Parathyroid adenoma (tissue), 2 donors: ENCODE data around the gene FBLN2.

Source experiments
- H2AFZ ChIP-seq: fragments of 300-600 bp; sonication (generic); one replicate; pipeline ENCODE4 v1.7.0; 2017; ENCODE audit warnings: antibody characterized with exemption, mild to moderate bottlenecking
- H3K27ac ChIP-seq: fragments of 300-600 bp; sonication (generic); one replicate; pipeline ENCODE4 v1.7.0; 2017
- H3K27me3 ChIP-seq: fragments of 300-600 bp; sonication (generic); one replicate; pipeline ENCODE4 v1.7.0; 2017; ENCODE audit warnings: low read length; ENCODE audit not compliant: control insufficient read depth, insufficient read depth
- H3K36me3 ChIP-seq: fragments of 300-600 bp; sonication (generic); one replicate; pipeline ENCODE4 v1.7.0; 2017; ENCODE audit warnings: low read length; ENCODE audit not compliant: control insufficient read depth, insufficient read depth
- H3K4me1 ChIP-seq: fragments of 300-600 bp; sonication (generic); one replicate; pipeline ENCODE4 v1.7.0; 2017; ENCODE audit warnings: control low read depth
- H3K4me2 ChIP-seq: fragments of 300-600 bp; sonication (generic); one replicate; pipeline ENCODE4 v1.7.0; 2017; ENCODE audit warnings: low read length
- H3K4me3 ChIP-seq: fragments of 300-600 bp; sonication (generic); one replicate; pipeline ENCODE4 v1.7.0; 2017; ENCODE audit warnings: low read depth, low read length
- H3K79me2 ChIP-seq: fragments of 300-600 bp; sonication (generic); one replicate; pipeline ENCODE4 v1.7.0; 2017; ENCODE audit warnings: control low read depth
- H3K9ac ChIP-seq: fragments of 300-600 bp; sonication (generic); one replicate; pipeline ENCODE4 v1.7.0; 2017; ENCODE audit warnings: mild to moderate bottlenecking
- H3K9me3 ChIP-seq: fragments of 300-600 bp; sonication (generic); one replicate; pipeline ENCODE4 v1.7.0; 2017; ENCODE audit warnings: low read length; ENCODE audit not compliant: control insufficient read depth
- TF ChIP-seq, protein P1 (sequence below): fragments of 300-600 bp; sonication (generic); IDR thresholded peaks from one replicate; pipeline ENCODE4 v1.7.0; 2017; ENCODE audit warnings: antibody characterized with exemption, mild to moderate bottlenecking
- donor health status: primary hyperparathyroidism.

FBLN2 gene

DNA sequence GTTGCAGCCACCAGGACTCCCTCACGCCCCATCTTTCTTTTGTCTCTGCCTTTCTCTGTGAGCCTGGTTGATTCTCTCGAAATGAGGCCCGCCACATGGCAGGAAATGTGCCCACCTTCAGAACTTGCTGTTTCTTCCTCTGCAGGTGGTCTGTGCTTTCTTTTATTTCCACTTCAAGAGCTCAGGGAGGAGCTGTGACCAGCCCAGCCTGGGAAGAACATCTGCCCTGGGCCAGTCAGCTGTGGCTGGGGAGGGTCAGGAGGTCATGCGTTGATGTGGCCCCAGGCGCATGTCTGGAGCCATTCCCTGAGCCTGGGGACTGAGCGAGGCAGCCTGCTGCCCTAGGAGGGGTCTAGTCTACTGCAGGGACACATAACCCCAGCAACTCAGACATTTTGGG, 8.0 kb downstream of the FBLN2 start:
- TF ChIP-seq, protein P1, sequence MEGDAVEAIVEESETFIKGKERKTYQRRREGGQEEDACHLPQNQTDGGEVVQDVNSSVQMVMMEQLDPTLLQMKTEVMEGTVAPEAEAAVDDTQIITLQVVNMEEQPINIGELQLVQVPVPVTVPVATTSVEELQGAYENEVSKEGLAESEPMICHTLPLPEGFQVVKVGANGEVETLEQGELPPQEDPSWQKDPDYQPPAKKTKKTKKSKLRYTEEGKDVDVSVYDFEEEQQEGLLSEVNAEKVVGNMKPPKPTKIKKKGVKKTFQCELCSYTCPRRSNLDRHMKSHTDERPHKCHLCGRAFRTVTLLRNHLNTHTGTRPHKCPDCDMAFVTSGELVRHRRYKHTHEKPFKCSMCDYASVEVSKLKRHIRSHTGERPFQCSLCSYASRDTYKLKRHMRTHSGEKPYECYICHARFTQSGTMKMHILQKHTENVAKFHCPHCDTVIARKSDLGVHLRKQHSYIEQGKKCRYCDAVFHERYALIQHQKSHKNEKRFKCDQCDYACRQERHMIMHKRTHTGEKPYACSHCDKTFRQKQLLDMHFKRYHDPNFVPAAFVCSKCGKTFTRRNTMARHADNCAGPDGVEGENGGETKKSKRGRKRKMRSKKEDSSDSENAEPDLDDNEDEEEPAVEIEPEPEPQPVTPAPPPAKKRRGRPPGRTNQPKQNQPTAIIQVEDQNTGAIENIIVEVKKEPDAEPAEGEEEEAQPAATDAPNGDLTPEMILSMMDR: no peak
- H3K36me3 ChIP-seq: no peaks in the 10 kb centered on the region
- no peak overlapping the region for H3K4me3 ChIP-seq
- no peaks in the 10 kb centered on the region for H3K27me3 ChIP-seq
- no peak overlapping the region for H3K4me2 ChIP-seq
- H2AFZ ChIP-seq: no peak overlapping the region
- no peak overlapping the region for H3K27ac ChIP-seq
- no peaks in the 10 kb centered on the region for H3K9me3 ChIP-seq
- no peak overlapping the region for H3K9ac ChIP-seq
- H3K79me2 ChIP-seq: no peaks in the 10 kb centered on the region
- no peaks in the 10 kb centered on the region for H3K4me1 ChIP-seq

DNA sequence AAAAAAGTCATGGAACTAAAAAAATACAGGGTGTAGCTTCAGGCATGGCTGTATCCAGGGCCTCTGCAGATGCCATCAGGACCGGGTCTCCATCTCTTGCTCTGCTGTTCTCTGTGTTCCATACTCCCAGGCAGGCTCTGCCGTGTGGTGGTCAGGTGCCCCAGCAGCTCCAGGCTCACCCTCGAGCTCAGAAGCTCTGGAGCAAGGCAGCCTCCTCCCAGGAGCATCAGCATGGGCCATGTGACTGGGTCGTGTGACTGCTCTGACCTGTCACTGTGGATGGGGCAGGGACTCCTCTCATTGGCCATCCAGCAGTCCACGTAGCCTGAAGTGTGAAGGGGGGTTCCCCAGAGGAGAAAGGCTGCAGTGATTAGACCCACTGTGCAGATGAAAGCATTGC, 8.5 kb downstream of the FBLN2 start:
- H3K27me3 ChIP-seq: no peaks in the 10 kb centered on the region
- H2AFZ ChIP-seq: no peak overlapping the region
- H3K27ac ChIP-seq: no peak overlapping the region
- H3K36me3 ChIP-seq: no peaks in the 10 kb centered on the region
- no peaks in the 10 kb centered on the region for H3K79me2 ChIP-seq
- H3K9ac ChIP-seq: no peak overlapping the region
- TF ChIP-seq, protein P1: no peak
- no peaks in the 10 kb centered on the region for H3K4me1 ChIP-seq
- no peak overlapping the region for H3K4me2 ChIP-seq
- no peak overlapping the region for H3K4me3 ChIP-seq
- no peaks in the 10 kb centered on the region for H3K9me3 ChIP-seq

DNA sequence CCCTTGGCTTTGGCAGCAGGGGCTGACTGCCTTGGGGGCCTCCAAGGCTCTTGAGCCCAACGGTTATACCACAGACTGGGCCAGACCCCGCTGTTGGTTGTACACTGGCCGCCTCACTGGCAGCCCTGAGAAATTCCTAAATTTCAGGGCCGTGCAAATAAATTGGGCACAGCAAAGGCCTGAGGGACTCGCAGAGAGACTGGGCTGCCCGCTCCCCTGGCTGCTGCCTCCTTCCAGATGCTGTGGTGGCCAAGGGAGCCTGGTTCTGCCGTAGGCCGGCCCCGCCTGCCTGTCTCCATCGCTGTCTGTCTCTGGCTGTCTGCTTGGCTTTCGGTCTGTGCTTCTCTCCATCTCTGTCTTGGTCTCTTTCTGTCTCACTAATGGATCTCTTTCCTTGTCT, 9.0 kb downstream of the FBLN2 start:
- Histone ChIP-seq H3K27ac (no peak overlapping the region), H3K36me3 (no peaks in the 10 kb centered on the region), H3K9me3 (no peaks in the 10 kb centered on the region), H3K4me1 (no peaks in the 10 kb centered on the region), H3K4me3 (no peak overlapping the region), H3K9ac (no peak overlapping the region), H3K4me2 (no peak overlapping the region), H3K79me2 (no peaks in the 10 kb centered on the region), H3K27me3 (no peaks in the 10 kb centered on the region), H2AFZ (no peak overlapping the region)
- TF ChIP-seq, protein P1: no peak

DNA sequence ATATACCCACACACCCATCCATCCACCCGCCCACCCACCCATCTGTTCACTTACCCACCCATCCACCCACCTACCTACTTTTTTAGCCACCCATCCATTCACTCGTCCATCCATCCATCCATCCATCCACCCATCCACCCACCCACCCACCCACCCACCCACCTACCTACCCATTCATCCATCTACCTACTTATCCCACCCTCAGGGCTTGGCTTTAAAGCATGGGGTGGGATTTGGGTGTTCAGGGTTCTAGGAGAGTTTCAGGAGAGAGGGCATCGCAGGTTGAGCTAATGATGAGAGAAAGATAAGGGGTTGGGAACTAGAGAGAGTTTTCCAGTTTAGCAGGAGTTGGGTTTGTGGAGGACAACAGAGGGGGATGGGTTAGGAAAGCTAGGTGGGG, 9.7 kb downstream of the FBLN2 start:
- TF ChIP-seq, protein P1: no peak
- H3K79me2 ChIP-seq: no peaks in the 10 kb centered on the region
- no peak overlapping the region for H3K9ac ChIP-seq
- H3K4me3 ChIP-seq: no peak overlapping the region
- H3K27me3 ChIP-seq: no peaks in the 10 kb centered on the region
- H3K4me1 ChIP-seq: no peaks in the 10 kb centered on the region
- no peaks in the 10 kb centered on the region for H3K9me3 ChIP-seq
- no peaks in the 10 kb centered on the region for H3K36me3 ChIP-seq
- no peak overlapping the region for H3K4me2 ChIP-seq
- no peak overlapping the region for H2AFZ ChIP-seq
- no peak overlapping the region for H3K27ac ChIP-seq

DNA sequence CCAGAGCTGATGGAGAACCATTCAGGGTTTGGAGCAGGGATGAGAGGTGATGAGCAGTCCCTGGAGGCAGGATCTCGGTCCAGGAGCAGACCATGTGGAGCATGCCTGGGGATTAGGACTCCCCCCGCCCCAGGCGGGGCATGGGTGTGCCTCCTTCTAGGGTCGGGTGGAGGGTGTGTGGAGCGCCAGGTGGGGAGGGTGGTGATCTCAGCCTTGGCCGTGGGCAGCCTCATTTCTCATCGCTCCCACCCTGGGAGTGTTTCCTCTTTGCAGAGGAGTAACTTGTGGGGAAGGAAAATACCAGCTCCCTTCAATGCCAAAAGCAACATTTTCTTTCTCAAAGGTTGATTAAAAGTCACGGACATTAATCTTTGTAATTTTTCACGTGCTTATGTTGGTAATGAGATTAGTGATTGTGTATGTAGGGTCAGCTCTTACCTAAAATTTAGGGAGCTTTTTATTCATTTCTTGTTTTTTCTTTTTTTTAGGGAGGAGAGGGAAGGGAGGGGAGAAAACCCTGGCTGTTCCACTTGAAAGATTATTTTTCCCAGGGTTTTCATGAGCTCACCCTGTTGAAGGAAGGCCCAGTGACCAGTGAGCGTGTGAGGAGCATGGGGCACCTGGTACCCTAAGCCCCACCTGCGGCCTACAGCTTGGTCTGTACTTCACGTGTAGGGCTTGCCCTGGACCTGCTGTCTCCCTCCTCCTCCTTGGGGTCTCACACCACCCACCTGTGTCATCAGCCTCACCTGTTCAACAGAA, 11.0 kb downstream of the FBLN2 start:
- Histone ChIP-seq H3K4me3 (no peak overlapping the region), H3K27ac (no peak overlapping the region), H3K79me2 (no peaks in the 10 kb centered on the region), H3K36me3 (no peaks in the 10 kb centered on the region), H3K27me3 (no peaks in the 10 kb centered on the region), H3K9me3 (no peaks in the 10 kb centered on the region), H2AFZ (no peak overlapping the region), H3K4me1 (no peaks in the 10 kb centered on the region), H3K9ac (no peak overlapping the region), H3K4me2 (no peak overlapping the region)
- TF ChIP-seq, protein P1: no peak
